WERI-Rb-1 (cell line): ENCODE measurements around the gene NPLOC4.

Experiments used
- DNase-seq: peaks from one replicate; pipeline ENCODE4 v3.0.0-alpha.2; 2020
- H3K27ac ChIP-seq: fragments of 250-450 bp; sonication (Bioruptor Pico); 2 replicates; pipeline ENCODE4 v1.5.1; 2020; ENCODE audit warnings: mild to moderate bottlenecking, moderate library complexity
- H3K27me3 ChIP-seq: fragments of 250-450 bp; sonication (Bioruptor Pico); 2 replicates; pipeline ENCODE4 v1.5.1; 2021; ENCODE audit warnings: mild to moderate bottlenecking, low read depth, moderate library complexity; ENCODE audit not compliant: insufficient read depth, severe bottlenecking
- H3K36me3 ChIP-seq: fragments of 250-450 bp; sonication (Bioruptor Pico); 2 replicates; pipeline ENCODE4 v1.5.1; 2020; ENCODE audit warnings: mild to moderate bottlenecking, moderate library complexity
- H3K4me3 ChIP-seq: 2 replicates; pipeline ENCODE4 v1.5.1; 2011; ENCODE audit warnings: low read depth, mild to moderate bottlenecking, control low read depth, low read length
- H3K9me3 ChIP-seq: fragments of 250-450 bp; sonication (Bioruptor Pico); 2 replicates; pipeline ENCODE4 v1.5.1; 2021; ENCODE audit warnings: mild to moderate bottlenecking, moderate library complexity; ENCODE audit not compliant: severe bottlenecking
- CTCF ChIP-seq: IDR thresholded peaks from 2 replicates; pipeline ENCODE4 v1.5.1; 2011; ENCODE audit warnings: low read depth, mild to moderate bottlenecking, control low read depth, inconsistent platforms, low read length

NPLOC4 gene

DNA sequence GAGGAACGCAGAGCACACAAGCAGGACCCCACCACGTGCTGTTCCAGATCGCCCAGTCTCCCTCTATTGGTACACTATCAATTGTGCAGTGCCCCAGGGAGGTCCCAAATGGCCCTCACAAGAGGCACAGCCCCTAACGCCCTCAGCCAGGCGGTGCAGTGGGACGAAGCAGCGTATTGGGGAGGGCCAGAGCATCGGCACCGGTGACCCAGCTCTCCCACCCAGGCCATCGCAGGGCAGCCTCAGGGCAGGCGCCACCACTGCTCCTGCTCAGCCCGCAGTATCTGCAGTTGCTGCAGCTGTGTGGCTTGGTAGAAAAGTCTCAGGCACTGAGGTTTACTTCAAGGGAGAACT, 78.8 kb downstream of the NPLOC4 start:
- DNase-seq: no peak
- Histone ChIP-seq H3K9me3 (no peaks in the 10 kb centered on the region), H3K36me3 (peaks cover 71% of the 10 kb centered on the region), H3K27ac (no peak overlapping the region), H3K27me3 (no peaks in the 10 kb centered on the region), H3K4me3 (no peak overlapping the region)
- no peak for TF ChIP-seq CTCF

- H3K9me3 ChIP-seq: no peaks in the 10 kb centered on the region
- no peak for TF ChIP-seq CTCF
- H3K27ac ChIP-seq: no peak overlapping the region
- peaks cover 65% of the 10 kb centered on the region for H3K36me3 ChIP-seq
- no peak for DNase-seq
- H3K4me3 ChIP-seq: no peak overlapping the region
- H3K27me3 ChIP-seq: no peaks in the 10 kb centered on the region
These were observed 79.4 kb downstream of the NPLOC4 start for GRCh38 chr17:81557276-81558114.

GRCh38 chr17:81556863-81557262, 80.0 kb downstream of the NPLOC4 start:
- TF ChIP-seq CTCF: no peak
- Histone ChIP-seq H3K36me3 (peaks cover 59% of the 10 kb centered on the region), H3K27ac (no peak overlapping the region), H3K9me3 (no peaks in the 10 kb centered on the region), H3K27me3 (no peaks in the 10 kb centered on the region), H3K4me3 (no peak overlapping the region)
- no peak for DNase-seq

DNA sequence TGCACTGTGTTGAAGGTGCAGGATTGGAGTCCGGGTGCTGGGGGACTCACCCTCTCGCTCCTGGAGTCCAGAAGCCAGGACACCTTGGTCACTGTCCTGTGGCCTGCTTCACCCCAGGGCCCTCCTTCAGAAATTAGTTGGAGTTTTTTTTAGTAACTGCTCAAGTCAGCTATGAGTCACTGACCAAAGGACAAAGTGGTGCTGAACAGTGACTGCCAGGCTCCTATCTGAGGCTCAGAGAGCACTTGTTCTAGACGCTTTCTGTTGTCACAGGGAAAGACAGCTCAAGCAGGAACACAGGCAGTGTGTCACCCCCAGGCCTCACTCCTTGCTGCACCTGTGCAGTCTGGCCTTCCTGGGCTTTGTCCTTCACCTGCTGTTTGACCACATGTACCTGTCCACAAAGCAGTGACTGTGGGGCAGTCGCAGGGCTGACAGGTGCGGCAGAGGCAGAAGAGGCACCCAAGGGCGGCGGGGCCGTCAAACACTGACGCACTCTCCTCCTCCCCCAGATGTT, 80.7 kb downstream of the NPLOC4 start:
- Histone ChIP-seq H3K27me3 (no peaks in the 10 kb centered on the region), H3K9me3 (no peaks in the 10 kb centered on the region), H3K36me3 (peaks cover 54% of the 10 kb centered on the region), H3K4me3 (no peak overlapping the region), H3K27ac (no peak overlapping the region)
- no peak for TF ChIP-seq CTCF
- DNase-seq: no peak

DNA sequence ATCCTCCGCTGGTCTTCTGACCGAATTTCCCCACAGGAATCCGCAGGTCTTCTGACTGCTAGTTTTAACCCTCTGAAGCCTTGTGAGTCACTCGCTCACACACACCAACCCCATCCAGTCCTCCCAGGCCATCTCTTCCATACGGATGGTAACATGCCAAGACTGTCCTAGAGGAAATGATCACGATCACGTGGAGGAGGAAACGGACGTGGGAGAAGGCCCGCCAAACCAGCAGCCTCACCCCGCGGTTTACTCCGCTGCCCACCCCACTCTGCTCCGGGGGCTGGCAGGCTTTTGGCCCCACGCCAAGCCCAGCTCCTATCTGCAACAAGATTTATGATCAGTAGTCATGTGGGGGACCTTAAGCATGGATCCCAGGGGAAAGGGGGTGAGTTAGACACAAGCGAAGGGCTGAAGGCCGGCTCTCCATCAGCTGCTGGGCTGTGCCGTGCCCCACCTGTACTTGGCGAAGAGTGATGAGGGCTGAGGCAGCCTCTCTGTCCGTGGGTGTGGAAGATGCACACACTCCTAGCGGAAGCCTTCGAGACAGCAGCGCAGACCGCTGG, 83.2 kb downstream of the NPLOC4 start:
- Histone ChIP-seq H3K9me3 (no peaks in the 10 kb centered on the region), H3K27ac (peak overlapping the region; percentile 20), H3K36me3 (peaks cover 52% of the 10 kb centered on the region), H3K27me3 (no peaks in the 10 kb centered on the region), H3K4me3 (peak overlapping the region; percentile 72)
- TF ChIP-seq CTCF: peak; percentile 35
- DNase-seq: no peak
